Spleen (tissue), 7 donors: ENCODE measurements around the gene ZNF516.

Source experiments
- CTCF ChIP-seq, 11 experiments: fragments of 200-600 bp in 7 of 11; fragments of 450-650 bp in 4 of 11; sonication (generic) in 4 of 11; IDR thresholded peaks in 8 of 11; conservative IDR thresholded peaks in 3 of 11; 1 replicate in 7 of 11; 2 replicates in 4 of 11; pipeline versions ENCODE4 v1.4.0 to v1.8.0; 2016 to 2021; ENCODE audit warnings: antibody characterized with exemption in 11 of 11, inconsistent platforms in 4 of 11, mild to moderate bottlenecking in 1 of 11
- POLR2A ChIP-seq, 3 donors: fragments of 450-650 bp; IDR thresholded peaks; one replicate each; pipeline ENCODE4 v1.5.1; 2017; ENCODE audit warnings: antibody characterized with exemption in 3 of 3, mild to moderate bottlenecking in 1 of 3
- POLR2AphosphoS5 ChIP-seq, 3 donors: sonication (generic); formaldehyde crosslinking; IDR thresholded peaks; one replicate each; pipeline ENCODE4 v1.5.1; 2017; ENCODE audit warnings: antibody characterized with exemption in 3 of 3
- donor health status: DM: no; HTN: no; CAD: no; lungs with moderate emphysema.
- donor health status: DM: no; HTN: no; CAD: no.
- donor health status: DM: no; HTN: no; CAD: no.

DNA sequence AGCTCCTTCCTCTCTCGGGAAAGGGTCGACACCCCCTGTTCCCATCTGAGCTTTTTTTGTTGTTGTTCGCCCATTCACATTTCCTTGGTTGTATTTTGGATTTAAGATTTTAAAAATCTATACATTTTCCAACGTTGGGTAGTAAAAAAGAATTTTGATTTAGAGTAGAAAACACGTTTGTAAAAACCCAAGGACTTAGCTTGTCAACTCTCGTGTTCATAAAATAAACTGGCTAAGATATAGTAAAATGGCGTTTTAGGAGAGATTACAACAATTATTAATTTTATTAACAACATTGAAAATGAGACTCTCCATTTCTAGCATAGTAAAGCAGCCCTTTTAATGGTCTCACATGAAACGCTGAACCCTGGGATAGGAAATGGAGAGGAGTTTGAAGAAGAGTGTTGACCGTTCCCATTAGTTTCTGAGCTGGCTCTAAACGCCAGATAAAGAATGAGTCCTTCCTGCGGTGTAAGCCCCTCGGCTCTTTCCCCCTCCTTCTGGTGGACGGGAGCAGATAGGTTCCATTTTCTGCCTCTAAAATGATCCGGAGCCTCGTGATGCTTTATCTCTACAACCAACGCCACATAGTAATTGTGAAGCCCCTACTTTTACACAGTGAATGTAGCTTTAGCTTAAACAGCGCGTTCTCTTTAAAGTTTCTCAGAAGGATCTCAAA lies 24.0 kb upstream of the ZNF516 start:
- TF ChIP-seq CTCF (IDR thresholded peaks at IDR 0.05 in 8 of 11, conservative IDR thresholded peaks at IDR 0.05 in 3 of 11) (no peak), POLR2A (IDR thresholded peaks at IDR 0.05) (no peak), POLR2AphosphoS5 (IDR thresholded peaks at IDR 0.05) (no peak)
